Upper lobe of left lung (tissue), 6 donors: Measurements from ENCODE around the gene GRK1. TPM values are rescaled to one million over a fixed set of nuclear protein-coding genes. Genes with fewer than 3 reads are reported as not detected.

ENCODE experiments used
- ATAC-seq, 2 donors: fragments of 200-7000 bp; cut with Tn5 transposase; one replicate each; pipeline ENCODE4 v1.9.1; 2022; ENCODE audit warnings: mild to moderate bottlenecking in 2 of 2, moderate library complexity in 2 of 2; ENCODE audit not compliant: low FRiP score in 2 of 2
- DNase-seq, 2 donors: peaks; one replicate each; pipeline ENCODE4 v3.0.0-alpha.2; 2019 to 2020
- H3K27ac ChIP-seq, 4 donors: fragments of 200-600 bp; sonication (generic); one replicate each; pipeline ENCODE4 v1.5.1; 2016 to 2019
- H3K27me3 ChIP-seq, 4 donors: fragments of 200-600 bp; sonication (generic); one replicate each; pipeline ENCODE4 v1.5.1; 2017 to 2019
- H3K36me3 ChIP-seq, 4 donors: fragments of 200-600 bp; sonication (generic); one replicate each; pipeline ENCODE4 v1.5.1; 2016 to 2019
- H3K4me1 ChIP-seq, 4 donors: fragments of 200-600 bp; sonication (generic); one replicate each; pipeline ENCODE4 v1.5.1; 2018 to 2019
- H3K4me3 ChIP-seq, 4 donors: fragments of 200-600 bp; sonication (generic); one replicate each; pipeline ENCODE4 v1.5.1; 2017 to 2019; ENCODE audit warnings: mild to moderate bottlenecking in 2 of 4, moderate library complexity in 1 of 4
- H3K9me3 ChIP-seq, 4 donors: fragments of 200-600 bp; sonication (generic); one replicate each; pipeline ENCODE4 v1.5.1; 2018 to 2019
- EP300 ChIP-seq, 4 donors: sonication (generic); formaldehyde crosslinking; IDR thresholded peaks; one replicate each; pipeline ENCODE4 v1.5.1; 2017; ENCODE audit warnings: antibody characterized with exemption in 4 of 4, control low read depth in 2 of 4
- POLR2A ChIP-seq, 4 donors: fragments of 450-650 bp; IDR thresholded peaks; one replicate each; pipeline ENCODE4 v1.5.1; 2016 to 2017; ENCODE audit warnings: antibody characterized with exemption in 4 of 4, mild to moderate bottlenecking in 2 of 4
- POLR2AphosphoS5 ChIP-seq, 2 donors: sonication (generic); formaldehyde crosslinking; IDR thresholded peaks; one replicate each; pipeline ENCODE4 v1.5.1; 2017; ENCODE audit warnings: antibody characterized with exemption in 2 of 2
- WGBS, 2 donors: methylation state at CpG; one replicate each; pipeline ENCODE4 v1.1.5; 2017 to 2018; 5-methylcytosine and 5-hydroxymethylcytosine counted together
- total RNA-seq, 6 donors: library from RNA; depleted of rRNA in 4 of 6; stranded (reverse); fragments of >200 nt in 4 of 6; gene quantifications; one replicate each; pipeline versions ENCODE4 v1.1.0 to v1.2.1, GENCODE V29; 2016 to 2021
- TF ChIP-seq, protein P1 (sequence below), 6 experiments: fragments of 450-650 bp in 4 of 6; fragments of 200-600 bp in 2 of 6; sonication (generic) in 2 of 6; IDR thresholded peaks; one replicate each; pipeline ENCODE4 v1.5.1; 2016 to 2019; ENCODE audit warnings: antibody characterized with exemption in 6 of 6
- donor health status: DM: no; HTN: no; CAD: no; lungs with moderate emphysema.
- donor health status: DM: no; HTN: yes; CAD: no; lungs with severe emphysema.

GRK1 gene
- total RNA-seq, 6 donors from 2014 or later: 0.15 to 5.2 TPM; not detected in 4

DNA sequence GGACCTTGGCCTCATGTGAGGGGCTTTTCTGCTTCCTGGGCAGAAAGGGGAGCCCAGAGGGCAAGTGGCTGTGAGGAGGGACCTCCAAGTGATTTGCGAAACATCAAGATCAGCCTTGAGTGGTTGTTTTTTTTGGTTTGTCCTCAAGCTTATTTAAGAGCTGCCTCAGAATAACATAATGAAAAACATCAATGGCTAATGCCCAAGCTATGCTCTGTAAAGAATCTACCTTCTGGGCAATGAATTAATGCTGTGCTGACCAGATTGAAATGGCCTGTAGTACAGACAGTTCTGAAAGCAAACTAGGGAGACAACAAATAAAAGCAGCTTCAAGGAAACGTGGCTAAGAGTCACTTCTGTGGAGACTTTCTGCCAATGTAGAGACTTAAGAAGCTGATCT lies 100.3 kb downstream of the GRK1 start:
- Histone ChIP-seq H3K4me1 (peaks cover 0 to 10% (median 0%) of the 10 kb centered on the region in 4 donors), H3K27me3 (no peaks in the 10 kb centered on the region), H3K9me3 (no peaks in the 10 kb centered on the region), H3K36me3 (no peaks in the 10 kb centered on the region), H3K27ac (no peak overlapping the region), H3K4me3 (no peak overlapping the region)
- TF ChIP-seq POLR2A (IDR thresholded peaks at IDR 0.05) (no peak), POLR2AphosphoS5 (IDR thresholded peaks at IDR 0.05) (no peak), EP300 (IDR thresholded peaks at IDR 0.05) (no peak)
- TF ChIP-seq, protein P1, sequence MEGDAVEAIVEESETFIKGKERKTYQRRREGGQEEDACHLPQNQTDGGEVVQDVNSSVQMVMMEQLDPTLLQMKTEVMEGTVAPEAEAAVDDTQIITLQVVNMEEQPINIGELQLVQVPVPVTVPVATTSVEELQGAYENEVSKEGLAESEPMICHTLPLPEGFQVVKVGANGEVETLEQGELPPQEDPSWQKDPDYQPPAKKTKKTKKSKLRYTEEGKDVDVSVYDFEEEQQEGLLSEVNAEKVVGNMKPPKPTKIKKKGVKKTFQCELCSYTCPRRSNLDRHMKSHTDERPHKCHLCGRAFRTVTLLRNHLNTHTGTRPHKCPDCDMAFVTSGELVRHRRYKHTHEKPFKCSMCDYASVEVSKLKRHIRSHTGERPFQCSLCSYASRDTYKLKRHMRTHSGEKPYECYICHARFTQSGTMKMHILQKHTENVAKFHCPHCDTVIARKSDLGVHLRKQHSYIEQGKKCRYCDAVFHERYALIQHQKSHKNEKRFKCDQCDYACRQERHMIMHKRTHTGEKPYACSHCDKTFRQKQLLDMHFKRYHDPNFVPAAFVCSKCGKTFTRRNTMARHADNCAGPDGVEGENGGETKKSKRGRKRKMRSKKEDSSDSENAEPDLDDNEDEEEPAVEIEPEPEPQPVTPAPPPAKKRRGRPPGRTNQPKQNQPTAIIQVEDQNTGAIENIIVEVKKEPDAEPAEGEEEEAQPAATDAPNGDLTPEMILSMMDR (IDR thresholded peaks at IDR 0.05): no peak
- ATAC-seq (no peak), DNase-seq (no peak)
- 69 to 80% methylated on average over 2 of the region's 2 CpGs for WGBS, 2 donors

DNA sequence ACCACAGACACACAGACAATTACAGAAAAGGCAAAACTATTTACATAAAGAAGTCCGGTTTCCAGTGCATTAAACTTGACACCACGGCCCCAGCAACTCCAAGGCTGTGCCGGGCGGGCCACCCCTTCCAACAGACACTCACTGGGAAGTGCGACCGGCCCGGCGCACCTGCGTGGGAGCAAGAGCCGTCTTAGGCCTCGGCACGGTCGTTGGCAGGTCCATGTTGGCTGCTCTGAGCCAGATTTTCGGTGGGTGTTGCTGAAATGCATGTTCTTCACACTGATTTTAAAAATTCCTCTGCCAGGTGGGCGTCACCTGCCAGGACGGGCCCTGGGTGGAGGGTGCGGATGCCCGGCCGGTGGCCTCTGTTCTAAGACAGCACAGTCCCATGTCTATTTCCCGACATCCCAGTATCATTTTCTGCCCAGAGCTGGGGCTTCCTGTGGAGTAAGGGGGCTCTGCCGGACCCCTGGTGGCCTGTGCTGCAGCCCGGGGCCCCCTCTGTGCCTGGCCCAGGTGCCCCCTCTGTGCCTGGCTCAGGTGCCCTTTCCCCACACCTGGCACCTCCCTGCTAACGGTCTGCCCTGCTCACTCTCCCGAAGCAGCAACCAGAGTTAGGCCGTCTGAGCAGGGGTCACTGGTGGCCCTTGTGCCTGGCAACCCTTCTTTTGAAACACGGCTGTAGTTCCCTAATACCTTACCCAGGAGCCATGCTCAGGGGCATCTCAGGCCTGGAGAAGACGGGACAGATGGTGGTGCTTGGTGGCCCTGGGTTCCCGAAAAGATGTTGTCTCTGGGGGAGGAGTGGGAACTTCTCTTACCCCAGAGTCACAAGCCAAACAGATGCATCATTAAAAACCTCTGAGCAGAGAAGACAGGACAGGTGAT lies 101.2 kb downstream of the GRK1 start:
- Histone ChIP-seq H3K36me3 (no peaks in the 10 kb centered on the region), H3K4me1 (peaks cover 0 to 10% (median 0%) of the 10 kb centered on the region in 4 donors), H3K27ac (no peak overlapping the region), H3K27me3 (no peaks in the 10 kb centered on the region), H3K4me3 (no peak overlapping the region), H3K9me3 (no peaks in the 10 kb centered on the region)
- DNase-seq (no peak), ATAC-seq (no peak)
- WGBS, 2 donors: 87 to 93% methylated on average over 18 to 28 of the region's 28 CpGs
- TF ChIP-seq, protein P1 (IDR thresholded peaks at IDR 0.05): no peak
- TF ChIP-seq POLR2AphosphoS5 (IDR thresholded peaks at IDR 0.05): no peak
- no peak for TF ChIP-seq POLR2A (IDR thresholded peaks at IDR 0.05)
- TF ChIP-seq EP300 (IDR thresholded peaks at IDR 0.05): no peak

DNA sequence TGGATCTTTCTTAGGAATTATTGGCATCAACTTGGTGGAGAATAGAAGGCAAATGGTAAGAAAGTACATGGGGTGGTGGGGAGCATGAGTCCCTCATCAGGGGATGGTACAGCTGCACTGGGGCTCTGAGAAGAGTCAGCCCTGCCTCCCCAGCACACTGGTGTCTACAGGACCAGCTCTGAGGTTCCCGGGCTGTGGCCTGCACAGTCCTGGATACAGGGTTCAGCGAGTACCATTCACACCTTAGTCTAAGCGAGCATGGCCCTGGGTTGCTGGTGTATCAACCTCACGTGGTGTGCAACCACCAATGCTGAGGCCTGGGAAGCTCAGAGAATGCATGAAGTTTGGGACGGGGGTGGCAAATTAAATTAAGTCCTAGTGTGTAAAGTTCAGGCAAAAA lies 102.1 kb downstream of the GRK1 start:
- H3K4me1 ChIP-seq: peaks cover 0 to 10% (median 0%) of the 10 kb centered on the region in 4 donors
- H3K4me3 ChIP-seq: no peak overlapping the region
- no peak overlapping the region for H3K27ac ChIP-seq
- H3K9me3 ChIP-seq: no peaks in the 10 kb centered on the region
- H3K36me3 ChIP-seq: no peaks in the 10 kb centered on the region
- DNase-seq: no peak
- ATAC-seq: no peak
- TF ChIP-seq EP300 (IDR thresholded peaks at IDR 0.05): no peak
- TF ChIP-seq, protein P1 (IDR thresholded peaks at IDR 0.05): no peak
- no peaks in the 10 kb centered on the region for H3K27me3 ChIP-seq
- 82 to 90% methylated on average over 5 of the region's 5 CpGs for WGBS, 2 donors

DNA sequence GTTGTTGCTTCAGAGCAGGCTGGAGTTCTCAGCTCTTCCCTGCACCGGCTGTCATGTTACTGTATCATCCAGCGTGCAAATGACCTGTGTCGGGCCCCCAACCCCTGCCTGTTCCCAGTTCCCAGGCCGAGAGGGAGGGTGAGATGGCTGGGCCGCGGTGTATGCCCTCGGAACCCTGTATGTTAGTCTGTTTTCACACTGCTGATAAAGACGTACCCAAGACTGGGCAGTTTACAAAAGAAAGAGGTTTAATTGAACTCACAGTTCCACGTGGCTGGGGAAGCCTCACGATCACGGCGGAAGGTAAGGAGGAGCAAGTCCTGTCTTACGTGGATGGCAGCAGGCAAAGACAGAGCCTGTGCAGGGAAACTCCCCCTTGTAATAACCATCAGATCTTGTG lies 102.9 kb downstream of the GRK1 start:
- ATAC-seq (no peak), DNase-seq (no peak)
- no peaks in the 10 kb centered on the region for H3K9me3 ChIP-seq
- peaks cover 0 to 14% (median 2%) of the 10 kb centered on the region in 4 donors for H3K4me1 ChIP-seq
- TF ChIP-seq POLR2AphosphoS5 (IDR thresholded peaks at IDR 0.05): no peak
- TF ChIP-seq, protein P1 (IDR thresholded peaks at IDR 0.05): no peak
- no peak for TF ChIP-seq POLR2A (IDR thresholded peaks at IDR 0.05)
- TF ChIP-seq EP300 (IDR thresholded peaks at IDR 0.05): no peak
- WGBS, 2 donors: 81 to 83% methylated on average over 9 to 13 of the region's 13 CpGs
- H3K36me3 ChIP-seq: no peaks in the 10 kb centered on the region
- H3K27me3 ChIP-seq: no peaks in the 10 kb centered on the region
- H3K4me3 ChIP-seq: no peak overlapping the region
- H3K27ac ChIP-seq: no peak overlapping the region

DNA sequence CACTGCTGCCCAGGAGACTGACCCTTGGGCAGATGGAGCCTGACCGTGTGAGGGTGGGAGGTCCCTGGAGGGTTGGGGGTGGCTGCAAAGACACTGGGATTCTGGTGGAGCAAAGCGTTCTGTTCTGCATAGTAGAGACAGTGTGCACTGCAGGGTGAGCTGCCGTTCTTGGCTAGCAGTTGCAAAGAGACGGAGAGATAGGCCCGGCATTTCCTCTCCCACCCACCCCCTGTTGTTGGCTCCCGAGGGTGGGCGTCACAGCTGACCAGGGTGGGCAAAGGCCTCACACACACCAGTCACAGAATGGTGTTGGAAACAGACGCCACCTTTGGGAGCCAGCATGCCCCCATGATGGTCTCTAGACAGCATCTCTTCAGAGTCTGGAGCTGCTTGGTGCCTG lies 103.4 kb downstream of the GRK1 start:
- DNase-seq: no peak

More for the DNA sequence above, 103.4 kb downstream of the GRK1 start:
- H3K4me1 ChIP-seq: peaks cover 0 to 14% (median 2%) of the 10 kb centered on the region in 4 donors
- H3K9me3 ChIP-seq: no peaks in the 10 kb centered on the region
- no peak for ATAC-seq
- no peaks in the 10 kb centered on the region for H3K36me3 ChIP-seq
- H3K27ac ChIP-seq: no peak overlapping the region
- no peaks in the 10 kb centered on the region for H3K27me3 ChIP-seq
- TF ChIP-seq POLR2A (IDR thresholded peaks at IDR 0.05): no peak
- TF ChIP-seq, protein P1 (IDR thresholded peaks at IDR 0.05): no peak
- TF ChIP-seq POLR2AphosphoS5 (IDR thresholded peaks at IDR 0.05): no peak
- no peak for TF ChIP-seq EP300 (IDR thresholded peaks at IDR 0.05)
- 81 to 100% methylated on average over 2 to 8 of the region's 8 CpGs for WGBS, 2 donors
- no peak overlapping the region for H3K4me3 ChIP-seq
